GM10248 (cell line): ENCODE measurements around the gene PPFIA3.
"Not testable (repeated sequence)": the region's sequence is repeated elsewhere in the genome, so short reads cannot be mapped to it uniquely, and the experiment has no call there.

ENCODE experiments used
- CTCF ChIA-PET: fragments of 300-600 bp; sonication (Branson Sonifier 250); formaldehyde crosslinking; extraction: SDS; loops from one replicate; lab custom pipeline; 2021; ENCODE audit warnings: antibody characterized with exemption; lab: Yijun Ruan, JAX
- POLR2A ChIA-PET: fragments of 350-650 bp; sonication (Branson Sonifier 250); formaldehyde crosslinking; extraction: SDS; loops from one replicate; lab custom pipeline; 2020; ENCODE audit warnings: antibody characterized with exemption; lab: Yijun Ruan, JAX
- DNase-seq: peaks from one replicate; pipeline ENCODE4 v3.0.0; 2012; ENCODE audit errors: extremely low spot score
- TF ChIP-seq, protein P1 (sequence below): IDR thresholded peaks from 2 replicates; pipeline ENCODE4 v1.5.1; 2012; ENCODE audit warnings: mild to moderate bottlenecking, low read depth; ENCODE audit errors: extremely low read depth, missing control alignments, control extremely low read depth

The PPFIA3 gene

DNA sequence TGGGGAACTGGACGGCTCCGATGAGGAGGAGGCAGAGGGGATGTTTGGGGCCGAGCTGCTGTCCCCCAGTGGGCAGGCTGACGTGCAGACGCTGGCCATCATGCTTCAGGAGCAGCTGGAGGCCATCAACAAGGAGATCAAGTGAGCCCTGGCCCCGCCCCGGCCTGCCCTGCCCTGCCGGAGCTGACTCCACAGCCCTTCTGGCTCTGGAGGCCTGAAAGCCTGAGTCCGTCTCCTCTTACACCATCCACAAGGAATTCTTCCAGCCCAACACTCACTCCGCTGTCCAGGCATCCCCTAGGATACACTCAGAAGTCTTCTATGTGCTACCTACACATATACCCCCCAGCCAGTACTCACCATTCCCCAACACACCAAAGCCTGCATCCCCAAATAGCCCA lies 17.4 kb downstream of the PPFIA3 start:
- CTCF ChIA-PET, result interaction anchor here (5.8 kb wide), 1 partner anchor 9 kb away, joined by 43 read pairs; no protein-coding TSS in a partner anchor
- no peak for DNase-seq
- POLR2A ChIA-PET, result no interaction called here
- TF ChIP-seq, protein P1, sequence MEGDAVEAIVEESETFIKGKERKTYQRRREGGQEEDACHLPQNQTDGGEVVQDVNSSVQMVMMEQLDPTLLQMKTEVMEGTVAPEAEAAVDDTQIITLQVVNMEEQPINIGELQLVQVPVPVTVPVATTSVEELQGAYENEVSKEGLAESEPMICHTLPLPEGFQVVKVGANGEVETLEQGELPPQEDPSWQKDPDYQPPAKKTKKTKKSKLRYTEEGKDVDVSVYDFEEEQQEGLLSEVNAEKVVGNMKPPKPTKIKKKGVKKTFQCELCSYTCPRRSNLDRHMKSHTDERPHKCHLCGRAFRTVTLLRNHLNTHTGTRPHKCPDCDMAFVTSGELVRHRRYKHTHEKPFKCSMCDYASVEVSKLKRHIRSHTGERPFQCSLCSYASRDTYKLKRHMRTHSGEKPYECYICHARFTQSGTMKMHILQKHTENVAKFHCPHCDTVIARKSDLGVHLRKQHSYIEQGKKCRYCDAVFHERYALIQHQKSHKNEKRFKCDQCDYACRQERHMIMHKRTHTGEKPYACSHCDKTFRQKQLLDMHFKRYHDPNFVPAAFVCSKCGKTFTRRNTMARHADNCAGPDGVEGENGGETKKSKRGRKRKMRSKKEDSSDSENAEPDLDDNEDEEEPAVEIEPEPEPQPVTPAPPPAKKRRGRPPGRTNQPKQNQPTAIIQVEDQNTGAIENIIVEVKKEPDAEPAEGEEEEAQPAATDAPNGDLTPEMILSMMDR, result no peak

DNA sequence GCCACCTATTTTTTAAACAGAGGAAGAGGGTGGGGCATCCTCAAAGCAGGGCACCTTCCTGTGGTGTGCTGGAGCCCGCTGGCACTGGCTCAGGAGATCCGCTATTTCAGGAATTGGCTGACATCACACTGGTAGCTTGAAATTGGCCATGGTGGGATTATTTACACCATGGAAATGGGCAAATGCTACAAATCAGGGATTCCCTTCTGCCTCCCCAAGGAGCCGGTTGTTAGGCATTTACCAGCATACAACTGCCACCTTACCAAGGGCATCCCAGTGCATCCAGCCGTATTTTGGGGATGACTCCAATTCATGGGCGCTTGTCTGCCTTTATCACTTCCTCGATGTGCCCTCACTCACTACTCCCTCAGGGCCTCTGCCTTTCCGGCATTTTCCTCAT lies 21.6 kb downstream of the PPFIA3 start:
- TF ChIP-seq, protein P1, result no peak
- DNase-seq, result no peak
- ChIA-PET CTCF (interaction anchor here (0.7 to 1.4 kb wide), 2 partner anchors 12 to 43 kb away, joined by 3 to 4 read pairs; no protein-coding TSS in a partner anchor), POLR2A (no interaction called here)

DNA sequence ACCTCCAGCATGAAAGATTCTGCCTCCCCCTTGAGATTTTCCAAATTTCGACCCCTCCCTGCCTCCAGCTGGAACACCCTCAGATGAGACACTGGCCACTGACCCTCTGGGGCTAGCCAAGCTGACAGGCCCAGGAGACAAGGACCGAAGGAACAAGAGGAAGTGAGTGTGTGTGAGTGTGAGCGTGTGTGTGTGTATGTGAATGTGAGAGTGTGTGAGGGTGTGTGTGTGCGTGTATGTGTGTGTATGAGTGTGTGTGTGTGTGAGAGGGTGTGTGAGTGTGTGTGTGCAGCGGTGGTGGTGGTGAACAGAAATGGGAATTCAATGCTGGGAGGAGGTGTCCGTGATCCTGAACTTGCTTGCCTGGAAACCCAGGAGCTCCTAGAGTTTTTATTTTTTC lies 22.0 kb downstream of the PPFIA3 start:
- CTCF ChIA-PET, result interaction anchor here (0.7 to 1.4 kb wide), 2 partner anchors 13 to 44 kb away, joined by 3 to 4 read pairs; no protein-coding TSS in a partner anchor
- POLR2A ChIA-PET, result no interaction called here
- TF ChIP-seq, protein P1, result no peak
- DNase-seq, result no peak

DNA sequence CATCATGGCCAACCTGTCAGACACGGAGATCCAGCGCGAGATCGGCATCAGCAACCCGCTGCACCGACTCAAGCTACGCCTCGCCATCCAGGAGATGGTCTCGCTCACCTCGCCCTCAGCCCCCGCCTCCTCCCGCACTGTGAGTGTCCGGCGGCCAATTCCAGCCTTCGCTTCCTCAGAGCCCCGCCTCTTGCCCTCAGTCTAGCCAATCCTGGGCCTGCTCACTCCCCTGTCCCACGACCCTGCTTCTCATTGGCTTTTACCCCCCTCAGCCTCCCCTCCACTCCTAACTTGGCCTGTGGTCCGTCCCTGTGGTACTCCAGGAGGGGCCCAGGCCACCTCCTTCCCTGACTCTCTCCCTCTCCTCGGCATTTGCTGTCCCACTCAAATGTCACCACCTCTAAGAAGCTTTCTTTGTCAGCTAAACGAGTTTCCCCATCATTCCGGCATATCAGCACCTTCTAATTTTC lies 23.6 kb downstream of the PPFIA3 start:
- peak; percentile 86 for DNase-seq
- TF ChIP-seq, protein P1, result no peak
- ChIA-PET CTCF (interaction anchor here (1.0 to 1.1 kb wide), 3 partner anchors 36 to 149 kb away, joined by 3 to 5 read pairs (median 3); partner anchors contain the start of gene RUVBL2), POLR2A (no interaction called here)

DNA sequence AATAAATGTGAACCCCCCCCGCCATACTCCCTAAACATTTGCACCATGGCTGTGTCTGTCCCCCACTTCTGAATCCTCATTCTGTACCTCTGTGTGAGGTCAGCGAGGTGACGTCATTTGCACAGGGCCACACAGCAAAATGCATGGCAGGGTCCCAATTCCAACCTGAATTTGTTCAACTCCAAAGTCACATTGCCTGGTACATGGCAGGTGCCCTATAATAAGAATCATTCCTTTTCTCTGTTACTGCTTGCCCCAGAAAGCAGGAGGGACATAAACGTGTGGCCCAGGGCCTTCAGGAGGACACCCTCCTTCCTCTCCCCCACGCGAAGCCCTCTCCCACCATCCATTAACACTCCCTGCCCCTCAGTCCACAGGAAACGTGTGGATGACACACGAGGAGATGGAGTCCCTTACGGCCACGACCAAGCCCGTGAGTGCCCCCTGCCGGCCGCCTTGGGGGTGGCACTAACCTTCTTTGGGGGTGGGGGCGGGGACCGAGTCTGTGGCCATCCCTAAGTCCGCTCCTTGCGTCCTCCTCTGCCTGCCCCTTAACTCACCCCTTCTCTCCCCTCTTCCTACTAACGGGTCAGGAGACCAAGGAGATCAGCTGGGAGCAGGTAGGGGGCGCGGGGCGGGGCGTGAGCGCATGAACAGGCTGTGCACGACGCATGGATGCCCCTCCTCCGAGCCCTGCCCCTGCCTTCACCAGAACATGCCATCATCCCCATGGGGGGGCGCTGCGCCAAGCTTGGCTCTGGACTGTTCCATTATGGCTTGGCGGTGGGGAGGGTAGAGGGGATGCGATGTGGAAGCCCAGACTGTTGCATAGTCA lies 26.4 kb downstream of the PPFIA3 start:
- ChIA-PET POLR2A (no interaction called here), CTCF (interaction anchor here (0.6 to 4.9 kb wide), 23 partner anchors 12 to 339 kb away, joined by 3 to 43 read pairs (median 4); partner anchors contain the start of genes CGB7, GYS1, LIN7B and RUVBL2)
- TF ChIP-seq, protein P1, result peak; percentile 75
- peak; percentile 86 for DNase-seq

DNA sequence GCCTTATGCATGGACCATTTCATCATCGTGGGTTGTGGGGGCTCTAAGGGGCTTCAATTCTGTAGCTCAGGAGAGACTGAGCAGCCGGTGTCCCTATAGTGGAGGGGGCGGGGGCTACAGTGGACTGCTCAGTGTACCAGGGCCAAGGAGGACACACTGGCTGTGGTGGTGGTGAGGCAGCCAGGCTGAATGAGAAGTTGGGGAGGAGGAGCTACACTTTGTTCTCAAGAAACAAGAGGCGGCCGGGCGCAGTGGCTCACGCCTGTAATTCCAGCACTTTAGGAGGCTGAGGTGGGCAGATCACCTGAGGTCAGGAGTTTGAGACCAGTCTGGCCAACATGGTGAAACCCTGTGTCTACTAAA lies 27.0 kb downstream of the PPFIA3 start:
- POLR2A ChIA-PET, DNase-seq: not testable (repeated sequence)
- CTCF ChIA-PET, result interaction anchor here (0.8 to 4.9 kb wide), 20 partner anchors 12 to 338 kb away, joined by 3 to 43 read pairs (median 4); partner anchors contain the start of genes CGB7 and LIN7B
